CD4-positive, alpha-beta T cell treated with Interferon gamma for 1 hour (primary cell): ENCODE measurements around the gene S100P.
"Not testable (repeated sequence)": the region's sequence is repeated elsewhere in the genome, so short reads cannot be mapped to it uniquely, and the experiment has no call there.

Source experiments
- DNase-seq: peaks from one replicate; pipeline ENCODE4 v3.0.0-alpha.2; 2020

S100P gene

GRCh38 chr4:6693231-6694176 is at the start of gene S100P:
Gene S100P, plus strand, starts transcription at chr4:6693878. Its CDS starts 55 bp downstream, at chr4:6693933.
- no peak for DNase-seq

- no peak for DNase-seq
Observed at GRCh38 chr4:6644792-6645530, 48.7 kb upstream of the S100P start.

GRCh38 chr4:6647169-6647568 is 46.5 kb upstream of the S100P start:
- no peak for DNase-seq

GRCh38 chr4:6647582-6648230 is 46.0 kb upstream of the S100P start:
- DNase-seq, result no peak

- no peak for DNase-seq
Observed at GRCh38 chr4:6649216-6649615, 44.5 kb upstream of the S100P start.

- not testable (repeated sequence) for DNase-seq
Observed at GRCh38 chr4:6654211-6654610, 39.5 kb upstream of the S100P start.

GRCh38 chr4:6655291-6655690 is 38.4 kb upstream of the S100P start:
- DNase-seq, result not testable (repeated sequence)

- no peak for DNase-seq
Observed at GRCh38 chr4:6655924-6656323, 37.8 kb upstream of the S100P start.

GRCh38 chr4:6657242-6658208 is 36.2 kb upstream of the S100P start:
- no peak for DNase-seq

GRCh38 chr4:6658209-6658595 is 35.5 kb upstream of the S100P start:
- no peak for DNase-seq

- DNase-seq, result peak; percentile 39
Observed at GRCh38 chr4:6658597-6659075, 35.0 kb upstream of the S100P start.

GRCh38 chr4:6659897-6660296 is 33.8 kb upstream of the S100P start:
- DNase-seq, result no peak

GRCh38 chr4:6660430-6660829 is 33.2 kb upstream of the S100P start:
- no peak for DNase-seq

- no peak for DNase-seq
Observed at GRCh38 chr4:6662591-6662990, 31.1 kb upstream of the S100P start.

GRCh38 chr4:6663596-6664393 is 29.9 kb upstream of the S100P start:
- no peak for DNase-seq

GRCh38 chr4:6665320-6665654 is 28.4 kb upstream of the S100P start:
- DNase-seq, result no peak

- DNase-seq, result no peak
Observed at GRCh38 chr4:6668391-6668790, 25.3 kb upstream of the S100P start.

GRCh38 chr4:6671648-6672047 is 22.0 kb upstream of the S100P start:
- DNase-seq, result no peak

- no peak for DNase-seq
Observed at GRCh38 chr4:6672131-6672530, 21.5 kb upstream of the S100P start.

- not testable (repeated sequence) for DNase-seq
Observed at GRCh38 chr4:6672541-6673190, 21.0 kb upstream of the S100P start.

- DNase-seq, result peak; percentile 76
Observed at GRCh38 chr4:6673191-6673659, 20.5 kb upstream of the S100P start.
